Ishikawa (cell line): ENCODE measurements around the gene PREX1.

ENCODE experiments used
- EP300 ChIP-seq: IDR thresholded peaks from 2 replicates; pipeline ENCODE4 v1.6.1; 2012; ENCODE audit warnings: borderline replicate concordance
- FOXM1 ChIP-seq: IDR thresholded peaks from 2 replicates; pipeline ENCODE4 v1.6.1; 2012; ENCODE audit warnings: low read depth, borderline replicate concordance
- MAX ChIP-seq: IDR thresholded peaks from 2 replicates; pipeline ENCODE4 v1.6.1; 2012
- RAD21 ChIP-seq: IDR thresholded peaks from 2 replicates; pipeline ENCODE4 v1.6.1; 2012; ENCODE audit warnings: low read depth
- REST ChIP-seq: IDR thresholded peaks from 2 replicates; pipeline ENCODE4 v1.6.1; 2012; ENCODE audit warnings: low read depth, mild to moderate bottlenecking
- TEAD4 ChIP-seq: IDR thresholded peaks from 2 replicates; pipeline ENCODE4 v1.6.1; 2012

GRCh38 chr20:48794816-48795457 is 32.9 kb downstream of the PREX1 start:
- TF ChIP-seq REST (no peak), FOXM1 (no peak), TEAD4 (no peak), EP300 (no peak), MAX (no peak), RAD21 (no peak)
